NCI-H2107 treated with DMSO at 0.1 percent for 48 hours (cell line): Measurements from ENCODE around the gene EPS8.

Source experiments
- DNase-seq: peaks from one replicate; lab custom pipeline; 2025; ENCODE audit not compliant: unreplicated experiment; lab: John Stamatoyannopoulos, UW

EPS8 gene

DNA sequence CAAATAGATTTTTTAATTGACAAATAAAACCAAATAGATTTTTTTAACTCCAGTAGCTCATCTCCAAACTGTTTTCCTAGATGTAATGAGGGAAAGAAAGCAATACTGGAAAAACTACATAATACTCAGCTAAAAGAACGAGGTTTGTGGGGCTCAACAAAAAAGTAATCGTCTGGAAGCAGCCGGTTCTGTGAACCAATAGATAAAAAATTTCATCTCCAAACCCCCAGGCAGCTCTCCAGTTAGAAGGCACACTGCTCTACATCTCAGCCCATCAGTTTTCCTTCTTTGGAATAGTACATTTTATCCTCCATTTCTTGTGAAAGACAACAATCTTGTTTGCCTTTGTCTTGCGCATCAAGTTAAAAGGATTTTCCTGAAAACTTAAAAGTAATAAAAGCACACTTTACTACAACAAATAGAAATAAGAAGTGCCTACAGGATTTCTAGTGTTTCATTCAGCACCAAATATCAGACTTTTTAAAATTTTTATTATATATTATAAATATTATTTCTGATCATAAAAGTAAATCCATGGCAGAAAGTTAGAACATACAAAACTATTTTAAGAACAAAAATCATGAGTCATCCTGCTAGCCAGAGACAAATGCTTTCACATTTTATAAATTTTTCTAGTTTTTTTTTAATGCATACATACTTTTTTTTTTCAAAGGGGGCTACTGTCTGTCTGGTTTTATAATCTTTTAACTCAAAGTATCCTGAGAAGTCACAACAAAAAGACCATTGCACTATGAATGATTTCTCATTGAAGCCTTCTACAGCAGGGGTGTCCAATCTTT lies 67.7 kb downstream of the EPS8 start:
- no peak for DNase-seq

DNA sequence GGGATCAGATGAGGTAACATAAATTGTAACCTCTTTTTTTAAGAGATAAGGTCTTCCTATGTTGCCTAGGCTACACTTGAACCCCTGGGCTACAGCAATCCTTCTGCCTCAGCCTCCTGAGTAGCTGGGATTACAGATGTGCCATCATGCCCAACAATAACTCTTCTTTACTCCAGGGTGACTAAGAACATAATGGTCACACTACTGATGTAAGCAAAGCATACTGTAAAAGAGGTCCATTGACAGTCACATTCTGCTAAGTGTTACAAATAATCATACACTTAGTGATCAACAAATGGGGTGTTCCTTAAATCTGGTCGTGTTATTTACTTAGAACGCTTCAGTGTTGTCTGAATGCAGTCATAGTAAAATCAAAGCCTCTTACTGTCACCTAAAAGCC lies 68.9 kb downstream of the EPS8 start:
- no peak for DNase-seq

DNA sequence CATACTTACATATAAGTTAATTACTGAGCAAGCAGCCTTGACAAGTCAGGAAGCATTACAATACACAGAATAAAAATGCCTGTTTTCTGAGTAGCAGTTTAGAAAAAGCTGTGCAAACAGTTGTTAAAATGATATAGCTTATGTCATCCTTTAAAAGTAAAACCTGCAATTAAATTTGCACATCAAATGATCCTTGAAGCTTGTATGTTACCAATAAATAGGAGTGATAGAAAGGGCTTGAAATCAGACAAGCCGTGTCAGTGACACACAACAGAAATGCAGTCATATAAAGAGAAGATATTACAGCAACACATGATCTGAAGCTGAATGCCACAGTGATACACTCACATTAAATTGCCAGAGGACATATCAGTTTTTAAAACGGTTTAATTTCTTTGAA lies 70.0 kb downstream of the EPS8 start:
- no peak for DNase-seq

DNA sequence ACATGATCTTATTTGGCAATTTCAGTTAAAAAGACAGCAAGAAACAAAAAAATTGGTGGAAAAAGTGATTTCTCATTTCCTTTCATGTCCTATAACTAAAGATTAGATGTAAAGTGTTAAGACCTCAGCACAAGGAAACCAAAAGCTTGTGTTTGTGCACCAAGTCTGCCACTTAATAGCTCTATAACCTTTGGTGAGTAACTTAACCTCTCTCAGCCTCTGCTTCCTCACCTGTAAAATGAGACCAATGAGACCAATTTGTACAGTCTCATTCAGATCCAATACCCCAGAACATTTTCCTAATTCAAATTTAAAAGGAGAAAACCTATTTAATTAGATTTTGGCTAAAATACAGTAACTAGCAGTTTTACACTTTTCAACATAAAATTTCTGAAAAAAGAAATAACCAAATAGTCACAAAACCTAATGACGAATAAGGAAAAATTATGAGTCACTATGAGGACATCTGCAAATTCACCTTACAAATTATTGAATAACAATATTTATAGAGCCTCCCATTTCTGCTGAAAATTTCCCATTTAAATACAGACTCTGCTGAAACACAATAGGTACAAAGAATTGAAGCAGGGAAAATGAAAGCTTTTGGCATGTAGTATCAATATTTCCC lies 71.1 kb downstream of the EPS8 start:
- DNase-seq = no peak

DNA sequence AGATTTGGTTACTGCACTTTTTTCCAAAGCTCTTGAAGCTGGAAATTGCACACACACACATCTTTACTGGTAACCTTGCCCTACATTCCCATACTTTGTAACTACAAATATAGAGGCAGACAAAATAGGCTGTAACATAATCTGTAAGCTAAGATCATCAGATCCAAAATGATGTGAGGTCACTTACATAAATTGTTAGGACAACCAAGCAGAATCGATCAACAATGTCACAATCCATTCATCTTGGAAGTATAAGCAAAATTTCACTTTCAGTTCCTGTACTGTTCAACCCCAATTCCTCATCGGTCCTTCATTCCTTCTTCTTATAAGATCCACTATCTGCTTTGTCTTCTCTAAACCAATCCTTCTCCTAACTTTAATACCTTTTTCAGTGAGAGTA lies 72.6 kb downstream of the EPS8 start:
- no peak for DNase-seq

DNA sequence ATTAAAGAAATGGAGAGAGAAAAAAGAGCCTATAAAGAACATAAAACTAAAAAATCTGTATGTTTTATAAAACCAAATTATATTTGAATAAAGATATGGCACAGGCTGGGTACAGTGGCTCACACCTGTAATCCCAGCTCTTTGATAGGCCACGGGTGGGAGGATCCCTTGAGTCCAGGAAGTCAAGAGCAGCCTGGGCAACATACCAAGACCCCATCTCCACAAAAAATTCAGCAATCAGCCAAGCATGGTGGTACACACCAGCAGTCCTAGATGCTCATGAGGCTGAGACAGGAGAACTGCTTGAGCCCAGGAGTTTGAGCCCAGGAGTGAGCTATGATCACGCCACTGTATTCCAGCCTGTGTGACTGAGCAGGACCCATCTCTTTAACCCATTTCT lies 74.9 kb downstream of the EPS8 start:
- DNase-seq = no peak

DNA sequence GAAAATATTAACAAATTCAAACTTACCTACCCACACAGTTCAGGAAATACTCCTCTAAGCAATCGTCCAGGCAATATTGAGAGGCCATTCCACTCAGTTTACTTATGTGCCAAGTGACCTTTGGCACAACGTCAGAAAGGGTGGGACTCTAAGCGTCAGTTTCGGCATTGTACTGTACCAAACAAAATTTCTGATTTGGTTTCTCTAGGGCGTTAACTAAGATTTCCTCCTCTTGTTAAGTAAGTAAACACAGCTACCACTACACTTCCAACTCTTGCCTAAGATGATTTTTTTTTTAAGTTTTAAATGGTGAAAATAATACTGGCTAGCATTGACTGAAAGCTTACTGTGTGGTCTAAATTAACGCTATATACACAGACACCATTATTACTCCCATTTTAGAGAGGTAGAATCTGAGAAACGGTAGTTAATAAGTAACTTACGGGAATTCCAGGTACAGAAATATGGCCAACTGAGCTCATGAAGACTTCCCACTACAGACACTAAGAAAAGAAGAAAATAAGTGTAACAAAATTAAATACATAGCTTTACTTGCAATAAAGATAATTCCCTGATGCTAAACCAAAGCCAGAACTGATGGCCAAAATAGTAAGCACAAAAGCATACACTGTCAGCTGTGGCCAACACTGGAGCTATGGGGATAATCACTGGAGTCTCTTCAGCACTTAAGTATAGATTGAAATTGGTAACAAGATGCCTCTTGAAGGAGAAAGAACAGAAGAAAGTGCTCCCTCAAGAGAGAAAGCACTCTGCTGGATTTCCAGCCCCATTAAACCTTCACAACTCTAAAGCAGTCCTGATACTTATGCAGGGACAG lies 76.1 kb downstream of the EPS8 start:
- no peak for DNase-seq

DNA sequence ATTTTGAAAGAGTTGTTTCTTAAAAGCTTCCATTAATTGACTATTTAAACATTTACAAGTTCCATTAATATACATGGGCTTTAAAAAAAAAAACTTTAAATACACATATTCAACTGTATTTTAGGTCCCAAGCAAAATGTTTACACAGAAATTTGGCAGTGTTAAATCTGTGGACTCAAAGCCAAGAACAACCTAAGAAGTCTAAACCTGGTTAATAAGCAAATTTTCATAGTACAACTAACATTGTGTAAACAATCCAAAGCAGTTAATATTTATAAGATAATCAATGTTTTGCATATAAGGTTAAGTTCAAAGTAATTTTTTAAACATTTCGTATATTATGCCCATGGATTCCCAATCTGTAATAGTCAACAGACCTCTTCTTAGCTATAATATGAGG lies 77.0 kb downstream of the EPS8 start:
- DNase-seq = no peak

DNA sequence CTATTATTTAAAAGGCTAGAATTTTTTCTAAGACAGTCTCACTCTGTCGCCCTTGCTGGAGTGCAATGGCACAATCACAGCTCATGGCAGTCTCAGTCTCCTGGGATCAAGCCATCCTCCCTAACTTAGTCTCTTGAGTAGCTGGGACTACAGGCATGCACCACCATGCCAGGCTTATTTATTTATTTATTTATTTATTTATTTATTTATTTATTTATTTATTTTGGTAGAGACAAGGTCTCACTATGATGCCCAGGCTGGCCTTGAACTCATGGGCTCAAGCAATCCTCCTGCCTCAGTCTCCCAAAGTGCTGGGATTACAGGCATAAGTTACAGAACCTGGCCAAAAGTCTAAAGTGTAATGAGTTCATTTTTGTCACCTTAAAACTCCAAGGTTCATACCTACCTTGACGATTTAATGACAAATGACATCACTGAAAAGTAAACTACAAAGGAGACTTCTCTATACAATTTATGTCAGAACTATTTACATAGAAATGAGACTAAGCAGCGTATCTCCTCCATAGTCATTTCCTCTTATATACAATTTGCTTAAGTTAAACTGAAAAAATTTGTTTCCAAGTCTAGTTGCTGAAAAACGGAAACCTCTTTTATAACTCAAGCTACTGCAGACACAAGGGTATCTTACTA lies 78.2 kb downstream of the EPS8 start:
- no peak for DNase-seq

DNA sequence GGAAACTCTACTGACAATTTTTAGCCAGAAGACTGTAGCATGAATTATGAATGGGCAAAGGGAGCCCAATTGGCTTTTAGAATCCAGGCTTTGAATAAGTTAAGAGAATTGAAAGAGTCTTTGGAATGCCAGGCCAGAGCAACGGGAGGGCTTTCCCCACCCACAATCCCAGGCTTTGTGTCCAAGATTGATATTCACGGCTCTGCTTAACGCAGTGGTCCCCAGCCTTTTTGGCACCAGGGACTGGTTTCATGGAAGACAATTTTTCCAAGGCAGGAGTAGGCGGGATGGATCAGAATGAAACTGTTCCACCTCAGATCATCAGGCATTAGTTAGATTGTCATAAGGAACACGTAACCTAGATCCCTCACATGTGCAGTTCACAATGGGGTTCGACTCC lies 79.6 kb downstream of the EPS8 start:
- no peak for DNase-seq

DNA sequence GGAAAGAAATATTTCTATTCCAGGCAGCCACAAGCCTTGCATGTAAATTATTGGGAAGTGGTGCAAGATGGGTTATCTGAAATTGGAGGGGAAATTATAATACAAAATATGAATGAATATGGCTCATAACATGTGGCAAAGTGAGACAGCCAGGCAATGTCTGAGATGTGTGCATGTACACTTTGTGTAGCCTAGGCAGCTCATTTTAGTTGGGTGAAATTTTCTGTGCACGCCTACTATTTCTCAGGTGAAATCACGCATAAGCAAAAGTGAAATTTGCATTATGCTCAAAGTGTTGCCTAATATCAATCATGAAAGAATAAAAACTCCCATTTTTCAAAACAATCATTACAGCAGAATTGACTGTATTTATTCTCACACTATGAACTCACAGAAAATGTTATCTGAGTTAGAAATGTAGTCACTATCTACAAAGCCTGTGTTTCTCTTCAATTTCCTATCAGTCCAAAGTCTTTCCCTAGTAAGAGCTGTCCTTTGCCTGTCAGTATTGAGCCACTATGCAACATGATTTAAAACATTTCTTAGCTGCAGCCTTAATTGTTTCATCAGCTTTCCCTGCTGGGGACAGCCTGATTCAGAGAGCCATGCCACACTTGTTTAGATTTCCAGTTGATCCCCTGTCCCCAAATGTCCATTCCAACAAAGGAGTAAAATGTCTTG lies 80.7 kb downstream of the EPS8 start:
- DNase-seq = no peak

DNA sequence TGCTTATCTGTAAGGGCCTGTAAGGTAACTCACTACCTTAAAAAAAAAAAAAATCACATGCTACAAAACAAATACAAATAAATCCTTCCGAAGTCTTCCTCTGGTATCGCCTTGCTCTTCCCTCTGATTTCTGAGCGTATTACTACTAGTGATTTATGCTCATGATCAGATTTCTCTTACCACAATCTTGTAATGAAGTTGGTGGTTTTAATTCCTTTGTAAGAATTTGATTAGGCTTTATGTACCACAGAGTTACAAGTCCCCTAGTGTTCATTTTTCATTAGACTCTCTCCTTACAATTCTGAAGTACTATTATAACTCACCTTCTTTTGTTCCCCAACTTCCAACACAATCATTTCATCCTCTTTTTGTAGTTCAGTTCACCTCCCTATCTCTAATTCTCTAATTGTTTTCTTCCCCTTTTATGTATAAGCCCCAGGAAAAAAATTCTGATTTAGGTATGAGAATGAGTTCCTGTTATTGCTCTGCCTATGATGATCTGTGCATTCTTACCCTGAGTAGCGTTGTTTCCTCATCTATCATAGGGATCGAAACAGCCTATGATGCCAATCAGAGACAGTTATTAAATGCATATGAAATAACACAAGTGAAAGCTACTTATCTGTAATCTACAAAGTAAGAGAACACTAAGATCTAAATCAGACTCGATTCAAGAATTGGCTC lies 81.5 kb downstream of the EPS8 start:
- DNase-seq = no peak

DNA sequence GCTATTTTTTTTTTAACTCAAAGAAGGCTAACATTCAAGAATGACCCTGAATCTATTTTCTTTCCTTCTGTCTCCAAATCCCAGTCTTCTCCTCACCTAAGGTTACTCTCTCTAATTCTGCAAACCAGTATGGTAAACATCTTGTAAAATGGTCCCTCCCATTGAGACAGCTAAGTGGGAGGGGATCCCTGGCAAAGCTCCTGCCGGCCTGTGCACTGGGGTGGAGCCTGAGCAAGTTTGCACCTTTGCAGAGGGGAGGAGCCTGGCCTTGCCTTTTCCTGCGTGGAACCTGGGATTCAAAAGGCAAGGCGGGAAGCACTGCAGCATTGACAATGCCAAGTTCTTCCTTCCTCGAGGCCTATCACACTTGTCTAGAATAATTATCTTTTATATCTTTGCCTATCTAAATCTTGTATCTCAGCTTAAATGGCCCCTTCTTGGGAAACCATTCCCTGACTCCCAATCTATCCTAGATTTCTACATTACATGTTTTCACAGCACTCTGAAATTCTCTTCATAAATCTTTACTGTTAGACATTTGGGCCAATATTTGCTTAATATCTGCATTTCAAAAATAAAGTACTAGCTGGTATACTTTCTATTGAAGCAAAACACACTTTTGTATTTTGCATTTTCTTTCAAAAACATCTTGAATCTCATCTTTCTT lies 83.0 kb downstream of the EPS8 start:
- no peak for DNase-seq

DNA sequence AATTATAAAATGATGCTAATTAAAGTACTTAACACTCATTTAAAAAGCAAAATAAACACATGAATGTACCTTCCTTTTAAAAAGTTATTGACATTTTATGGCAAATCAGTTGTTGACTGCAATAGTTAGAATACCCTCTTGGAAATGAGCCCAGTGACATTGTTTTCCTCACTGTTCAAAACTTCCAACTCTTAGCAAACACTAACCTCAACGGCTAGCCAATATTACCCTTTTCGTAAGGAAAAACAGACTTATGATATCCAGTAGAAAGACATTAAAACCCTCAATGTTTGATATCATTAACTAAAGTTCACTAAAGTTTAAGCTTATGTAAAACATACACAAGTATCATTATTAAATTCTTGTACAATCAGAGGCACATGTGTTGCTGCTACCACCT lies 83.6 kb downstream of the EPS8 start:
- DNase-seq = no peak

DNA sequence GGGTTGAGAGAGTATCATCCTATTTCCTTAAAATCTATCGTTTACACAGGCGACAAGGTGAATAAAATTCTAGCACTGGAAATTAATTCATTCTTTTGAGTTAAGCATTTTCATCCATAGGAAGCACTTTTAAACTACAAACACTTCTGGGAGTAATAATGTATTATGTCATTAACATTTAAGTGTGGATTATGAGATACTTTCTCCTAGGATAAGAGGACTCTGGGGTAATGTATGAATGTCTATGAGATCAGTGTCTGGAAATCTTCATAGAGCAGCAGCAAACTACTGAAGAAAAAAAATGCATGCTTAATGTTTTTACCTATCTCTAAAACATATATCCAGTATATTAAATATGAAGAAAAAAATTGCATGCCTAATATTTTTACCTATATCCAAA lies 86.9 kb downstream of the EPS8 start:
- DNase-seq = no peak

DNA sequence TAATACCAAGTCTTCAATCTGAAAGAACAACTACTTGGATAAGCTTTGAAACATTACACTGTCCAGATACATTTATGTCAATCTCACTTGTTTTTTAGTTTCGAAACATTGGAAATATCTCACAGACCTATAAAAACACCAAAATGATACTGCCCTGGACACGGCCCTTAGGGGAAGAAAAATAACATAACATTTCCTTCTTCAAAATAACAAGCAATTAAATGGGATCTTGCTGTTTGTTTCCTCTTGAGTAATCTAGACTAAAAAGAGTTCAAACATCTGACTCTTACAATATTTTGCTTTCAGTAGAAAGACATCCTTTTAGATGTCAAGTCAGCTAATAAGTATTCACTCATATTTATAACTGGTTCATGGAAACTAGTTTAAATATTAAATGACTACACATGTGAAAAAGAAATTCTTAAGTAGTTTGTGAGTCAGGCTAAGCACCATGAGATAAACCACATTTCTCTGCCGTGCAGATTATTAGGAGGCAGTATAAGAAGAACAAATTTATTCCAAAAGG lies 87.5 kb downstream of the EPS8 start:
- no peak for DNase-seq

DNA sequence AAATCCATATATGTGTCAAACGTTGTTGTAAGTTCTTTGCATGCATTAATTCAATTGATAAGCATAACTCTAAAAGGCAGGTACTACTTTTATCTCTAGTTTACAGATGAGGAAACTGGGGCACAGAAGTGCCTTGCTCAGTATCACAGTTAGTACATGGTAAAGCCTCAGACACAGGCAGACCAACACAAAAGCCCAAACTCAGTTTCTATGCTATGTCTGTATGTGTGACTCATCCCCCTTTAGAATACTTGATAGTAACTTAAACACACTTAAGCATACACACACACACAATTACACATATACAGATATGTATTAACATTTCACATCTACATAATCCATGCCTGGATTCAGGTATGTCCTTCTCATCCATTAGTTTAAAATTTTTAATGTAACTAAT lies 88.0 kb downstream of the EPS8 start:
- DNase-seq = no peak

DNA sequence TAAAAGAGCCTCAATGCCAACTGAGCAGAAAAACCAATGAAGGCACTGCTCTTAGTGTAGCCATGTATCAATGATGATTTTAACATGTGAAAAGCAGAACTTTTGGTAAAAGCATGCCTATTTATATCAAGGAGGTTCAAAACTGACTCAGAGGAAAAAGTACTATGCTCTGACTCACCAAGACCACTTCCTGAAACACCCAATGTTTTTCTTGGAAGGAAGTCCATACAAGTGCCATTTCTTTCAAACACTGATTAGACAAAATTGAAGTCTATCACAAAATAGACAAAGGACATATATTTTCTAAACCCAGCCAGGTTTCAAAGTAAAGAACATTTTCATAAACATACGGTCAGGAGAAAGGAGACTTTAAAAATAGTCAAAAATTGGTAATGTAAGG lies 88.6 kb downstream of the EPS8 start:
- DNase-seq = no peak

DNA sequence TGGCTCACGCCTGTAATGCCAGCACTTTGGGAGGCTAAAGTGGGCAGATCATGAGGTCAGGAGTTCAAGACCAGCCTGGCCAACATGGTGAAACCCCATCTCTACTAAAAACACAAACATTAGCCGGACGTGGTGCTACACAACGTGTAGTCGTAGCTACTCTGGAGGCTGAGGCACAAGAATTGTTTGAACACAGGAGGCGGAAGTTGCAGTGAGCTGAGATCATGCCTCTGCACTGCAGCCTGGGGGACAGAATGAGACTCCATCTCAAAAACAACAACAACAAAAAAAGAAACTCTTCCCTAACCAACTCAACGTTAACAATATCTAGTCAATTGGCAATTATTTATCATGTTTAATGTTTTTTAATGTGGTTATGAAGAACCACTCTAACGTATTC lies 89.3 kb downstream of the EPS8 start:
- DNase-seq = no peak
